Measurements from ENCODE around the gene CTNNA1.
"Not testable (repeated sequence)": the region's sequence is repeated elsewhere in the genome, so short reads cannot be mapped to it uniquely, and the experiment has no call there.

Gene CTNNA1

GRCh38 chr5:138761115-138761514, 7.9 kb downstream of the CTNNA1 start:
- peak; percentile 11 for DNase-seq

GRCh38 chr5:138761670-138762069, 8.4 kb downstream of the CTNNA1 start:
- DNase-seq: not testable (repeated sequence)

GRCh38 chr5:138762110-138762509, 8.9 kb downstream of the CTNNA1 start:
- no peak for DNase-seq

GRCh38 chr5:138763037-138763778, 10.0 kb downstream of the CTNNA1 start:
- no peak for DNase-seq

- DNase-seq: no peak
Observed at GRCh38 chr5:138770291-138770690, 17.1 kb downstream of the CTNNA1 start.

GRCh38 chr5:138770977-138771376, 17.8 kb downstream of the CTNNA1 start:
- no peak for DNase-seq

- no peak for DNase-seq
Observed at GRCh38 chr5:138772986-138773594, 19.9 kb downstream of the CTNNA1 start.

- not testable (repeated sequence) for DNase-seq
Observed at GRCh38 chr5:138773624-138774023, 20.4 kb downstream of the CTNNA1 start.

- DNase-seq: no peak
Observed at GRCh38 chr5:138775034-138775433, 21.8 kb downstream of the CTNNA1 start.

- no peak for DNase-seq
Observed at GRCh38 chr5:138778234-138778633, 25.0 kb downstream of the CTNNA1 start.

GRCh38 chr5:138783976-138784375, 30.8 kb downstream of the CTNNA1 start:
- no peak for DNase-seq

GRCh38 chr5:138784590-138784989, 31.4 kb downstream of the CTNNA1 start:
- no peak for DNase-seq

- peak; percentile 23 for DNase-seq
Observed at GRCh38 chr5:138789771-138790242, 36.6 kb downstream of the CTNNA1 start.

GRCh38 chr5:138790684-138791083, 37.5 kb downstream of the CTNNA1 start:
- DNase-seq: no peak

GRCh38 chr5:138792195-138792790, 39.1 kb downstream of the CTNNA1 start:
- no peak for DNase-seq

- DNase-seq: no peak
Observed at GRCh38 chr5:138793575-138793974, 40.4 kb downstream of the CTNNA1 start.

GRCh38 chr5:138803285-138803684, 50.1 kb downstream of the CTNNA1 start:
- DNase-seq: no peak

GRCh38 chr5:138803935-138804334, 50.7 kb downstream of the CTNNA1 start:
- DNase-seq: no peak

GRCh38 chr5:138805096-138805495, 51.9 kb downstream of the CTNNA1 start:
- no peak for DNase-seq

- DNase-seq: no peak
Observed at GRCh38 chr5:138807182-138807581, 54.0 kb downstream of the CTNNA1 start.

- no peak for DNase-seq
Observed at GRCh38 chr5:138809391-138809790, 56.2 kb downstream of the CTNNA1 start.

GRCh38 chr5:138810861-138811260, 57.6 kb downstream of the CTNNA1 start:
- not testable (repeated sequence) for DNase-seq

- DNase-seq: no peak
Observed at GRCh38 chr5:138815529-138815928, 62.3 kb downstream of the CTNNA1 start.

- no peak for DNase-seq
Observed at GRCh38 chr5:138817241-138817640, 64.0 kb downstream of the CTNNA1 start.
